ENCODE data around the gene PAGE1. TPM values are rescaled to one million over a fixed set of nuclear protein-coding genes. Genes with fewer than 3 reads are reported as not detected.
"Not testable (repeated sequence)": the region's sequence is repeated elsewhere in the genome, so short reads cannot be mapped to it uniquely, and the experiment has no call there.

PAGE1 gene, protein sequence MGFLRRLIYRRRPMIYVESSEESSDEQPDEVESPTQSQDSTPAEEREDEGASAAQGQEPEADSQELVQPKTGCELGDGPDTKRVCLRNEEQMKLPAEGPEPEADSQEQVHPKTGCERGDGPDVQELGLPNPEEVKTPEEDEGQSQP
- not detected for polyA plus RNA-seq (ENCODE audit: insufficient read length in 4 of 4)

DNA sequence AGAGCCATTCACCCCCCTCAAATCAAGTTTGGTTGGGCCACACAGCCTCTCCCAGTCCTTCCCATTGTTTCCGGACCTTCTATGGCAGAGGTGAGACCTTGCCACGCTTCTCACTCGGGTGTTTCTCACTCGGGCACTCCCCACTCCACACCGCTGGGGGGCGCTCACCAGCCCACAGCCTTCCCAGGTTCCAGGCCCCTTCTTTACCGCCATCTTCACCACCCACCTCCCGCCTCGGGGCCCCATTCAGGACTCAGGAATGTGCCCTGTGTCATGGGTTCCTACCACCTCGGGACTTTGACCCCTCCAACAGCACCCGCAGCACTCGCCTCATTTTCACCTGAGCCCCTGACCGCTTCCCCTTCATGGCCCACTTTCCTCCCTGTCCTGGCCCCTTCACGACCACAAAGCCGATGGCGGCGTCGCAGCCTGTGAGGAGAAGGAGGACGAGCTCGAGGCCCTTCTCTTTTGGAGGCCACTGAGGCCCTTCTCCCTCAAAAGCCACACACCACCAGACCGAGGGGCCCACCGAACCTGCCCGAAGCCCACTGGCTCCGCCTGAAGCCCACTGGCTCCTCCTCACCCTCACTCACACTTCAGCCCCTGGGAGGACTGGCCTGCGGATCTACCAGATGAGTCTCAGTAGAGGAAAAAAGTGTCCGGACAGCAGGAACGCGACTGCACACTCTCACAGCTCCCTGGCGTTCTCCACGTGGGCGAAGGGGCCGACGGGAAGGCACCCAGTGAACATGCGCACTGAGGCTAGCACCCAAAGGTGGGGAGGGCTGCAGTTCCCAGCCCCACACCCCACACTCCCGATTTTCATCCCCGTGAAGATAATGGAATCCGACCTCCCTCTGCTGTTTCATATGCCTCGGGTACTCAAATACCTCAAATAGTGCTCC lies at the start of gene PAGE1:
Gene PAGE1 (minus strand): TSS at position 709 of the 905 bp plus-strand sequence. CDS start 1,214 bp downstream, outside the sequence.
- no peak for DNase-seq (ENCODE audit: low read depth in 4 of 4, low spot score in 2 of 4)

DNA sequence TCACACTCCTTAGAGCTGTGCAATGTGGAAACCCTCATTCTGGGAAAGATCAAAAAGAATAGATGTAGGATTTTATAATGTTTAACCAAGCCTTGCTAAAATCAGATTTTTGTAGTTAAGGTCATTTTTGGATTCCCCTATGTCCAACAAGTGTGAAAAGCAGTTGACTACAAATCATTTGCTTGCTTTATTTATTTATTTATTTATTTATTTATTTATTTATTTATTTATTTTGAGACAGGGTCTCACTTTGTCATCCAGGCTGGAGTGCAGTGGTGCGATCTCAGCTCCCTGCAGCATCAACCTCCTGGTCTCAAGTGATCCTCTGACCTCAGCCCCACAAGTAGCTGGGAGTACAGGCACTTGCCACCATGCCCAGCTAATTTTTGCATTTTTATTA lies 45.7 kb upstream of the PAGE1 start:
- DNase-seq (ENCODE audit: low read depth in 4 of 4, low spot score in 2 of 4) = not testable (repeated sequence)

DNA sequence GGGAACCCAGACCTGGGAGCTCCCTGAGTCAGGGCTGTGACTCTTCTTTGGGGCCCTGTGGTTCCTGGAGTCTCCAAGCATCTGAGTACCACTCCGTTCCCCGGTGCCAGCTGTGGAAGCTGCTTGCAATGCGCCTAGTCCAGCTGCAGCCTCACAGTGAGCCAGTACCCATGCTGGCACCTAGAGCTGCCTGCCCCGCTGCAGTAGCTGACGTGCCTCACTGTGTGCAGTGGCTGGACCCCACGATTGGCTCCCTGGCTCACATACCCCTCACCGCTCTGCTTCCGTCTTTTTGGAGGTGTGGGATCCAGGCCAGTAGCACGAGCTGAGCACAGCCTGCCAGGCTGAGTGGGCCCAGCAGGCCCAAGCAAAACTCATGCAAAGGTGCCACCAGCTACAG lies 32.1 kb upstream of the PAGE1 start:
- no peak for DNase-seq (ENCODE audit: low read depth in 4 of 4, low spot score in 2 of 4)

DNA sequence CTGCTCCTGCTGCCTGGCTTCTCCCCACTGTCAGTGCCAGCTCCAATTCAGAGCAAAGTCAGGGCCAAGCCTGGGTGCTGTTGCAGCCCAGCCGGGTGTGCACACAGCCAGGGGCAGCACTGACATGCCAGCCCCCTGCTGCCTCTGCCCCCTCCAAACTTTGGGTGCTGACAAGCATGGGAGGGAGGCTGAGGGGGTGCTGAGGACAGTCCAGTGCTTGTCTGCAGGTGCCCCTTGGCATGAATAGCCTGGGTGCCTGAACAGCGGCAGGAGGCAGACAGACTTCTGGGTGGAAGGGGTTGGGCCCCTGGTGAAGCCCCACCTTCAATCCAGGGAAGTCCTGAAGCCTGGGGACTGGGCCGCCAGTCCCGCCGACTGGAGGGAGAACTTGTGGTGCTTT lies 31.2 kb upstream of the PAGE1 start:
- DNase-seq (ENCODE audit: low read depth in 4 of 4, low spot score in 2 of 4) = no peak

DNA sequence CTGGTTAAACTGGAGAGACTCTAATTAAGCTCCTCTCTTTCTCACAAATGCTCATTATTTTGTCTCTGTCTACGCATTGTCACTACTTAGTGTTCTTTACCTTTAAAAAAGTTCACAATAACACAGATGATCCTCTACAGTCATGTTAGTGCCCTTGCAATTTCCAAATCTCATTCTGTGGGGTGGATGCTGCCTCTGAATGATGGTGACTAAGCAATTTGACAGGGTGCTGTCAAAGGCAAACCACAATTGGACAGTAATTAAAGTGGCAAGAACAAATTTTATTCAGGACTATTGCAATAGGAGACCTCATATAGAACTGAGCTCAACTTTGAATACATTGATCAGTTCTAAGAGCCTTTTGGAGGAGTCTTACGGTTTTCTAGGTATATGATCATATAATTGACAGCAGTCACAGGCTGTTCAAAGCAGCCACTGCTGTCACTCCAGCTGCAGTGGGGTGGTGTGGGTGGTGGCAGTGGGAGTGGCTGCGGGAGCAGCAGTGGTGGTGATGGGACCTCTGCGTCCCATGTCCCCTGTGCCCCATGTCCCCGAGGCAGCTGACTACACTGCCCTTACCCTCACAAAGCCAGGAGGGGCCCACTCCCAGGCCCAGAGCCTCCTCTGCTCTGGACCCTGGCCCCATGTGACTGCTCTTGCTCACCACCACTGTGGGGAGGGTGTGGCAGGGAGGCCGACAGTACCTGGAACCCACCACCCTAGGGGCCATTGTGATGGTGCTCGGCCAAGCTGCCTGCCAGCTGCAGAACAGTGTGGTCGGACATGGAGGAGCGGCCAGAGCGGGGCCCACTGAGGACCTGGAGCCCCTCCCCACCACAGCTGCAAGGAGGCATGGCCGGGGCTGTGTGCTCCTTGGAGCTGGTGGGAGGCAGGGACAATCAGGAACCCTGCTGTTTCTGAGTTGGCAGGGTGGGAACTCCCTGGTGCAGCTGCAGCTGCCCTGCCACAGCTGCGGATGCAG lies 30.4 kb upstream of the PAGE1 start:
- no peak for DNase-seq (ENCODE audit: low read depth in 4 of 4, low spot score in 2 of 4)

DNA sequence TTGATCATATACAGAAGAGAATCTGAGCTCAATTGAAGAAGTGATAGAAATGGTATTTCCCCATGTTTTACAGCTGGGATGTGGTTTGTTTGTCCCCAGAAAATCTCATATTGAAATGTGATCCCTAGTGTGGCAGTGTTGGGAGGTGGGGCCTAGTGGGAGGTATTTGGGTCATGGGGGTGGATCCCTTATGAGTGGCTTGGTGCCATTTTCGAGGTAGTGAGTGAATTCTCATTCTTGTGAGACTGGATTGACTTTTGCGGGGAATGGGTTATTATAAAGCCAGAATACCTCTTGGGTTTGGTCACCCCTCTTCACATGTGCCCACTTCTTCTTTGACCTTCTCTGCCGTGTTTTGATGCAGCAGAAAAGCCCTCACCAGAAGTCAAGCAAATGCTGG lies 29.6 kb upstream of the PAGE1 start:
- no peak for DNase-seq (ENCODE audit: low read depth in 4 of 4, low spot score in 2 of 4)

DNA sequence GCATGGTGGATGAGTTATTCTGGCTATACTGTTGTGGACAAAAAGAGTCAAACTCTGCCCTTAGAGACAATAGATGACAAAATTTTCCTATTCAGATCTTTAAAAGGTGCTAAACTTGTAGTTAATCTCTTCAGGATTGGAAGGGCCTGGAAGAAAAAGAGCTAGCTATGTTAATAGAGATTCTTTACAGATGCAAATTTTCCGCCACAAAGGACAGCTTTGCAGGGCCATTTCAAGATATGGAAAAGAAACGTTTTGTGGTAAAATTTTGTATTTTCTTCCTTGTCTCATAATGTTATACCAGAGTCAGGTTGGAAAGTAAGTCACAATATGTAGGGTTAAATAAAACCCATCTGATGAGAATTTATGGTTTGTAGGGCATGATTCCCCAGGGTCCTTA lies 24.3 kb upstream of the PAGE1 start:
- not testable (repeated sequence) for DNase-seq (ENCODE audit: low read depth in 4 of 4, low spot score in 2 of 4)

DNA sequence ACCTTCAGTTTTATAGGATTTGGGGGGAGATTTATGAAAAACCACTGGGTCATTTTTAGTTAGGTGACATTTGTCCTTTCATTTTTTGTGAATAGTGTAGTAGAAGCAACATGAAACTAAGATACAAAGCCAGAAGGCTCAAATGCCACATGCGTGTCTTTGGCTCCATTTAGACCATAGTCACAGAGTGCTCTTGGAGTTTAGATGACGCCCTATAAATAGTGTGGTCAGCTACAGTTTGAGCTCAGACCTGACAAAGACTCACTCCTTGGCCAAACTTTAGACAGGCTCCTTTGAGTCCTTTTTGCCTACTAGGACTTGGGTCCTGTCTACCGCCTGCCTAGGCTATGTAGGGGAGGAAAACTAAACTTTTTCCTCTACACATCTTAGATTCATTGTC lies 16.8 kb upstream of the PAGE1 start:
- DNase-seq (ENCODE audit: low read depth in 4 of 4, low spot score in 2 of 4) = no peak

DNA sequence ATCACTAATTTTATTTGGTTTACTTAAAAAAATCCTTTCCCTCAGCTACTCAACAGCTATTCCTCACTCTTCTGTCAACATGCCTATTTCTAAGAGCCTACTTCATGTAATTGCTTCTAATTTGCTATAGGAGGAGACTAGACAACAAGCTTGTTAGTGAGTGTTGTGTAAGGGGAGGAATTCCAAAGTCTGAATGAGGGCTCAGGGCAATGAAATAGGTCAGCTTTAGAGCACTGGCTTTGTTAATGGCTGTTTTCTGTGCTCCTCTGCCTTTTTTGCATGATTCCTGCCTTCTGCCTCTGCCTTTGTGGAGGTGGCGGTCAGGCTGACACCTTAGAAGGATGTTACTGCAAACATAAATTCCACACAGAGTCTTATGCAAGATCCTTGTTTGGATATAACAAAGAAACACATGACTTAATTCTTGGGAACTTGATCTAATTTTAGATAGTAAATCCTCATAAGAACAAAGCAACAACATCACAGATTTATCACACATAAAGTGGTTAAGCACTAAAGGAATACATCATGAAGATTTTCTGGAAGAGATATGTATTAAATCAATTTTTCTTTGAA lies 15.0 kb upstream of the PAGE1 start:
- DNase-seq (ENCODE audit: low read depth in 4 of 4, low spot score in 2 of 4) = no peak

DNA sequence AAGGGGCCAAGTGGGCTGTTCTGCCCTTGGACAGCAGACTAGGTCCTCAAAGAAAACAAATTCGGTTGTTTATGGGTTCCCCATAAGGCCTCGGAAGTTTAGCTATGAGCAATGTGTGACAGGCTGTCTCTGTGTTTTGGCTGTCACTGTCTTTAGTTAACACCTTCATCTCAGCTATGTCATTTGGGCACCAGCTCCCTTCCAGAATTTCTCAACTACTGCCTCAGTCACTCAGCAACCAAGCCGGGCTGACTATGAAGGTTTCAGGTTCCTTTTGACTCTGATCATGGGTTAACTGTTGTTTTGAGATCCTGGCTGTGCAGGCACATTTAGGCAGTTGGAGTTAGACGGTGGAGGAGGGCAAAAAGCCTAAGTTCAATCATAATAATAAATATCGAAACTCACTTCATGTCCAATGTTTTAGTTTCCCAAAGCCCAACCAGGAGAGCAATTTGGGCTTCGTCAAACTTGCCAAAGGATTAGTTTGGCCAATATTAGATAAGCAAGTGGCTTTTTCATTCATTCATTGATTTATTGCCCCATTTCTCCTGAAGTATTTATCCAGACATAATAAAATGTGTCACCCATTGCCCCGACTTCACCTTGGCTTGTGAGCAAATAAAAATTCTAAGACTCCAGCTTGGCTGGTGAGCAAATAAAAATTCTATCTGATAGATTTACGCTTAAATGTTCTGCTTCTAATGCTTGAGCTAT lies 9.1 kb upstream of the PAGE1 start:
- DNase-seq (ENCODE audit: low read depth in 4 of 4, low spot score in 2 of 4) = peak in 2 of 4 donors; percentile 6 to 11

DNA sequence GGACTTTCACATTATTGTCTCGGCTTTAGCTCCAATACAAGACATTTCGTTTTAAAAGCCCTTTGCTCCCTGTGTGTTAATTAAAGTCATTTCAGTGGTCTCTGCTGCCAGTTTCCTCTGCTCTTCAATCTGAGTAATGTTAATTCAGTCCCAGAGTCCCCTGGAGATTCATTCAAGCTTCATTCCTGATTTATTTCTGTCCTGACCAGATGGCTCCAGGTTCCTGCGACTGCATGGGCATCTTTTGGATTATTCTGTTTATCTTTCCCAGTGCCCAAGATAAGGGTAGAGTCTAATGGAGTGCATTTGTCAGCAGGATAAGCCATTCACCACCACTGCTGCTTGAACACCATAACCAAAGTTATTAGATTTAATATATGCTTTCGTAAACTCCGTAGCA lies 6.1 kb upstream of the PAGE1 start:
- DNase-seq (ENCODE audit: low read depth in 4 of 4, low spot score in 2 of 4) = no peak

DNA sequence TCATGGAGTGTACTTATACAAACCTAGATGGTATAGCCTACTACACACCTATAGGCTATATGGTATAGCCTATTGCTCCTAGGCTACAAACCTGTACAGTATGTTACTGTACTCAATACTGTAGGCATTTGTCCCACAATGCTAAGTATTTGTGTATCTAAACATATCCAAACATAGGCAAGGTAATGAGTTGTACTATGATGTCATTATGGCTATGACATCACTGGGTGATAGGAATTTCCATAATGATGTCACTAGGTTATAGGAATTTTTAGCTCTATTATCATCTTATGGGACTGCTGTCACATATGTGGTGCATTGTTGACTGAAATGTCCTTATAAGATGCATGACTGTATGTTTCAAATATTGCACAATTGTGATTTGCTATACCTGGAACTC lies 5.5 kb upstream of the PAGE1 start:
- DNase-seq (ENCODE audit: low read depth in 4 of 4, low spot score in 2 of 4) = no peak

DNA sequence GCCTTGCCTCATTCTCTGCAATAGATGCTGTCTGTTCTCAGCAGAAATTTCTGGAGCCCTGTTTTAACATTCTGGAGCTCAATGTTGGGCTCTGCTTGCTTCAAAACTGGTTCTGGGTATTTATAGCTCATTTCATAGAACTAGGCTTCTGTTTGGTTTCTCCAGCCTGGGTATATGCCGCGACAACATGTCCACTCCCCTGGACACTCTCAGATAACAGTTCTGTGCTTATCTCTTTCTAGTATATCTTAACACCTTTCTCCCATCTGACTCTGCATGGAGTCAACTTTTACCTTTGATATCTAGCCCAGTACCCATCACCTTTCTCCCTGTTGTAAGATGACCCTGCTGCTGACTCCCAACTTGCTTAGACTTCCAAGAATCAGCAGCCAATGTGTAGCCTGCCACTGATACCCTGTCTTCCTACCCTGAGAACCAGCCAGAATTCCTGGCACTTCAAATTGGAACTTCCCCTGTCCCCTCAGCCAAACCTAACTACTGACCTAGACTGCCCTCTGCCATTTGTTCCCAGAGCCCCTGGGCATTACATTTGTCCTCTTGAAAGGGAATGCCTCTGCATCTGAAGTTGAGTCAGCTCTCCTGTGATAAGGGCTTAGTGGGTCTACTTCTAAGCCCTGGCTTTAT lies 20.6 kb downstream of the PAGE1 start:
- no peak for DNase-seq (ENCODE audit: low read depth in 4 of 4, low spot score in 2 of 4)

DNA sequence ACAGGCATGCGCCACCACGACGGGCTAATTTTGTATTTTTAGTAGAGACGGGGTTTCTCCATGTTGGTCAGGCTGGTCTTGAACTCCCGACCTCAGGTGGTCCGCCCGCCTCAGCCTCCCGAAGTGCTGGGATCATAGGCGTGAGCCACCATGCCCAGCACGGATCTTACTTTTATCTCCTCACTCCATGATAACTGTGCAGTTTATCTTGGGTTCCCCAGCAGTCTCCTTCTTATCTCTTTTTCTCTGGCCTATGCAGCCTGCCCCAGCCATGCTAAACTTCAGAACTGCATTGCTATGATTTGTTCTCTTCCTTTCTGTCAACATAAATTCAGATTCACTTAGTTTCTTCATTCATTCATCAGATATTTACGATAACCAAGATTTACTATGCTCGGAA lies 22.4 kb downstream of the PAGE1 start:
- DNase-seq (ENCODE audit: low read depth in 4 of 4, low spot score in 2 of 4) = no peak

DNA sequence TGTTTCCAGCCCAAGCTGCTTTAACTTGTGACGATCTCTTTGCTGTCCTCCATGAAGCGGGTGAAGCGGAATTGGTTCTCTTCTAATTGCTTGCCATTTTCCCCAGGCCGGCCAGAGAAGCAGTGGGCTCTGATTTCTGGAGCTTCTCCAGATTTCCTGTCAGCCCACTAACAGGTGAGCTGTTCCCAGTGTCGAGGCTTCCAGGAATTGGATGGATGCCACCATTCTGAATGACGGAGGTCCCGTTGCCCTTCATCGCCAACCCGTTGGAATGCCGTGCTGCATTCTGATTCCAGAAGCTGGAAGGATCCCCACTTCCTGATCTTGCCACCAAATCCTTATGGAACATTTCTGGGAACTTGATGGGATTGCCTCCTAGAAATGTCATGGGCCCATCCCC lies 31.0 kb downstream of the PAGE1 start:
- DNase-seq (ENCODE audit: low read depth in 4 of 4, low spot score in 2 of 4) = no peak

DNA sequence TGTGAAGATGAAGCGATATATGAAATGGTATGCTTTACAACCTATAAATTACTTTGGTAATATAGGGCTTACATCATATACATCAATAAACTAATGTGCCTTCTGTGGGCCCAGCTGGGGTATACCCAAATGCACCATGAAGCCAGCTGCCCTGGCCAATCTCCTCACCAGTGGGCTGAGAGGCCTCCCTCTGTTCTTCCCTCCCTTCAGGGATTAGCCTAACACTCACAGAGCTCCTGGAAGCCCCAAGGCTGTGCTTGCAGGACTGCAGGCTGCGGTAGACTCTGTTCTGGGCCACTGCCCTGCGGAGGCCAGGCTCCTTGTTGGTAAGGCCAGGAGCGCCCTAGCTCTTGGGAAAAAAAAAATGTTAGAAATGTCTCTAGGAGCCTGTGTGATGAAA lies 33.9 kb downstream of the PAGE1 start:
- DNase-seq (ENCODE audit: low read depth in 4 of 4, low spot score in 2 of 4) = no peak

DNA sequence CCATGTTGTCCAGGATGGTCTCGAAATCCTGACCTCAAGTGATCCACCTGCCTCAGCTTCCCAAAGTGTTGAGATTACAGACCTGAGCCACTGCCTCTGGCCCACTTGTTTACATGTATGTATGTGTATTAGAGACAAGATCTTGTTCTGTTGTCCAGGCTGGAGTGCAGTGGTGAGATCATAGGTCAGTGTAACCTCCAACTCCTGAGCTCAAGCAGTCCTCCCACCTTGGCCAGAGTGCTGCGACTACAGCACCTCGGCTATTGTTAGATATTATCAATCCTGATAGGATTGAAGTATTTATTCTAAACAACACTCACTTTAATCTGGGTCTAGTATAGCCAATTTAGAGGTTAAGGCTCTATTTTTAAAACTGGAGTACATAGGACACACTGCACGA lies 36.0 kb downstream of the PAGE1 start:
- DNase-seq (ENCODE audit: low read depth in 4 of 4, low spot score in 2 of 4) = no peak

DNA sequence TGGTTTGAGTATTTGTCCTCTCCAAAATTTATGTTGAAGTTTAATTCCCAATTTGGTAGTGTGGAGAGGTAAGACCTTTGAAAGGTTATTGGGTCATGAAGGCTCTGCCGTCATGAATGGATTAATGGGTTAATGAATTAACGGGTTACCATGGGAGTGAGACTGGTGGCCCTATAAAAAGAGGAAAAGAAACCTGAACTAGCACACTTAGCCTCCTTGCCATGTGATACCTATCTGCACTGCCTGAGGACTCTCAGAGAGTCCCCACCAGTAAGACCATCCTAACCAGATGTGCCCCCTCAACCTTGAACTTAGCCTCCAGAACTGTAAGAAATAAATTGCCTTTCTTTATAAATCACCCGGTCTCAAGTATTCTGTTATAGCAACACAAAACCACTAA lies 39.3 kb downstream of the PAGE1 start:
- DNase-seq (ENCODE audit: low read depth in 4 of 4, low spot score in 2 of 4) = no peak

DNA sequence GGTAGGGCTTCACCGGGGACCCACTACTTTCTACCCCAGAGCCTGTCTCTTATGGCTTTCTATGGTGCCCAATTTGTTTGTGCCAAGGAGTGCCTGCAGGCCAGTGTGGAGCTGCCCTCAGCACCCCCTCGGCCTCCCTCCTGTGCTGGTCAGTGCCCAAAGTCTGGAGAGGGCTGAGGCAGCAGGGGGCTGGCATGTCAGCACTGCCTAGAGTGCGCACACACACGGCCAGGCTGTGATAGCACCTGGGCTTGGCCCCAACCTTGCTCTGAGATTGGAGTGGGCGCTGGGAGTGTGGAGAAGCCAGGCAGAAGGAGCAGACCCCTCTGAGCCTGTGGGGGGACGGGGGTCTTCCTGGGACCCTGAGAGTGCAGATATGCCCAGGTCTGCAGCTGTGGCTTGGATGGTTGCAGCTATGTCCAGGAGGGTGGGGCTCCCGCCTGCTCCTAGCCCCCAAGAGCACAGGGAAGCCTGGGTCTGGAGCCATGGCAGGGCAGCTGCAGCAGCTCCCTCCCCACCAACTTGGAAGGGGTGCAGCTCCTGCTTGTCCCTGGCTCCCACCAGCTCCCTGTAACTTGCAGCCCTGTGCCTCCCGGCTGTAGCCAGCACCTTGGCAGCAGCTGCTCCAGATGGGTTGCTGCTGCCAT lies 50.7 kb downstream of the PAGE1 start:
- no peak for DNase-seq (ENCODE audit: low read depth in 4 of 4, low spot score in 2 of 4)

Measured in left renal cortex interstitium (tissue), 4 donors.